Activated T-helper 9 cell treated with anti-CD3 and anti-CD28 coated beads, Interleukin-2, amount 50 U/mL, for 16 hours (primary cell): ENCODE data around the gene VASN.

Source experiments
- DNase-seq: peaks from one replicate; pipeline ENCODE4 v3.0.0-alpha.2; 2020; ENCODE audit warnings: low read depth

The VASN gene

GRCh38 chr16:4372578-4373355, 1.1 kb downstream of the VASN start:
- no peak for DNase-seq

GRCh38 chr16:4373356-4373908, 1.8 kb downstream of the VASN start:
- DNase-seq, result no peak

GRCh38 chr16:4373909-4374742, 2.5 kb downstream of the VASN start:
- no peak for DNase-seq

GRCh38 chr16:4375717-4376116, 4.1 kb downstream of the VASN start:
- DNase-seq, result no peak

DNA sequence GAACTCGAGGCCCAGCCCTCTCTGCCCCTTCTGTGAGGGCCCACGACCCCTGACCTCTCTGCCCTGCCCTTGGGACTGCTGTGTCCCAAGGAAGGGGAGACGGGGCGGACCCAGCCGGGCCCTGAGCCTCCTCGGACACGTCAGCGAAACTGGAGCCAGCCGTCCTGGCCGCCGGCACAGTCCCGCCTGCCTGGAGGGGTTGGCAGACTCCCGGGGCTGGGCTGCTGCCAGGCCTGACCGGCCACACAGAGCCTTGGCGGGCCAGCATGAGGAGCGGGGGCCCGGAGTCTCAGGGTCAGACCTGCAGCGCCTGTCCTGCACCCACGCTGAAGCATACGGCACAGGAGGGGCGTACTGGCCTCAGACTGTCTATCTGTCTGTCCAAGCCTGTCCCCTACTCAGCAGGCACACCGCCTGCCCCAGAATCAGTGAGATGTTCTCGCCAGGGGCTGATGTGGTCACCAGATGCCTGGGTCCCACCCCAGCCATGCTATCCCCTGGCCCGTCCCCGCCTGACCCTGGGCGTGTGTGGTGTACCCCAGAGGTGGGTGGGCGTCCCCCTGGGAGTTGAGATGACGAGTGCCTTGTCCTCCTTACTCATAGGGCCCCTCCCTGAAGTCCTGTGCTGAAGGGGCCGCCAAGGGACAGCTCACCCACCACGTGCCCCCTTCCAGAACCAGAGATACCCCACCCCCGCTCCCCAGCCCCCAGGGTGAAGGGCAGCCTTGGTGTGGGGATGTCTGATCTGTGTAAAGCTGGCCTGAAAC, 4.7 kb downstream of the VASN start:
- DNase-seq, result no peak

- DNase-seq, result no peak
Measured at GRCh38 chr16:4376893-4377572, 5.4 kb downstream of the VASN start.

DNA sequence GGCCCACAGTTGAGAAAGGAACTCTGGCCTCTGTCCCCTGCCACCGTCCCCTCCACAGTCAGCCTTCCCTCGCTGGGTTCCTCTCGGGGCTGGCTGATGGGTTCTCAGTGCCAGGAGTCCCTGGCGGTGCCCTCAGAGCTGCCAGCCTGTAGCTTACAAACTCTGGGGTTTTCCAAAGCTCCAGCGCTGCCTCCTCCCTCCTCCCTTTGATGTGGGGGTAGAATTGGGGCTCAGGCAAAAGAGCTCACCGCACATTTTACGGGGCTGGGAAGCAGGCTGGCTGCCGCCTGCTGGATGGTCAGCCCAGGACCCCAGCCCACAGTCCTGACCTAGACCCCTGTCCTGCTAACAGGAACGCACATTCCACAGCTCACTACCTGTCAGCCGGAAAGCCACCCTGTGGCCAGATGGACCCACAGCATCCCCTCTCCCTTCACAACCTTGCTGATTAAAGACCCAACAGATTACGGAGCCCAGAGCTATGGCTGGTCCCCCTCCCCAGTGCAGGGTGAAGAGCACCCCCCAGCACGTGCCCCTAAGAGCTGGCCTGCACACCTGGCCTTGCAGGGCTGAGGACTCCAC, 6.0 kb downstream of the VASN start:
- no peak for DNase-seq

GRCh38 chr16:4378161-4378666, 6.6 kb downstream of the VASN start:
- DNase-seq, result no peak

- DNase-seq, result no peak
Measured at GRCh38 chr16:4378999-4379690, 7.5 kb downstream of the VASN start.

DNA sequence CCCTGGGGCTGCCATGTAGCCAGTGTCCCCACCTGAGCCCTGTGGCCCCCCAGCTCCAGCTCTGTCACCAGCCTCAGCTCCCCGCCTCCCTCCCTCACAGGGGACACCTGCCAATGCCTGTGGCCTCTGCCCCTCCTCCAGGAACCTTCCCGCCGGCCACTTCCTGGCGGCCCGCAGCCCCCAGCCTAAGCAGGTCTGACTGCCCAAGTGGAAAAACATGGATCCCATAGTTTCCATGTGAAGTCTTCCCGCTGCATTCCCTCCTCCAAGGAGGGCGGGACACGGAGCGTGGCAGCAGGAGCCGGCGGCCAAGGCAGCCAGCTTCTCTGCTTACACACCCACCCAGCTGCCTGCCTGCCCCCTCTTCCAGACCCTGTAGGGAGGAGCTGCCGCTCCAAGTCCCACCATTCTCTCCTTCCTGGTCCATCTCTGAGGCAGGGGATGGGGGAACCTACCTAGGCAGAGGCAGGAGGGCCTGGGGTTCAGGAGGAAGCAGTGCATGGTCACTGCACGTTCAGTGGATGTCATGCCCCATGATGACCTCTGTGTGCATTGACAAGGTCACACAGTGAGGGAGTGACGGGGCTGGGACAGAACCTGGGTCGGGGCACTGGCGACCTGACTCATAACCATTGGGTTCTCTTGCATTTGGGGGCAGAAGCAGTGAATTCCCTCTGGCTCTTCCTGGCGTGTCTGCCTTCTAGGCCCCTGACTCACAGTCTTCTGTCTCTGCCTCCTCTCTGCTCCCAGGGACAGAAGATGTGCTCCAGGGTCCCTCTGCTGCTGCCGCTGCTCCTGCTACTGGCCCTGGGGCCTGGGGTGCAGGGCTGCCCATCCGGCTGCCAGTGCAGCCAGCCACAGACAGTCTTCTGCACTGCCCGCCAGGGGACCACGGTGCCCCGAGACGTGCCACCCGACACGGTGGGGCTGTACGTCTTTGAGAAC, 8.7 kb downstream of the VASN start:
- no peak for DNase-seq

DNA sequence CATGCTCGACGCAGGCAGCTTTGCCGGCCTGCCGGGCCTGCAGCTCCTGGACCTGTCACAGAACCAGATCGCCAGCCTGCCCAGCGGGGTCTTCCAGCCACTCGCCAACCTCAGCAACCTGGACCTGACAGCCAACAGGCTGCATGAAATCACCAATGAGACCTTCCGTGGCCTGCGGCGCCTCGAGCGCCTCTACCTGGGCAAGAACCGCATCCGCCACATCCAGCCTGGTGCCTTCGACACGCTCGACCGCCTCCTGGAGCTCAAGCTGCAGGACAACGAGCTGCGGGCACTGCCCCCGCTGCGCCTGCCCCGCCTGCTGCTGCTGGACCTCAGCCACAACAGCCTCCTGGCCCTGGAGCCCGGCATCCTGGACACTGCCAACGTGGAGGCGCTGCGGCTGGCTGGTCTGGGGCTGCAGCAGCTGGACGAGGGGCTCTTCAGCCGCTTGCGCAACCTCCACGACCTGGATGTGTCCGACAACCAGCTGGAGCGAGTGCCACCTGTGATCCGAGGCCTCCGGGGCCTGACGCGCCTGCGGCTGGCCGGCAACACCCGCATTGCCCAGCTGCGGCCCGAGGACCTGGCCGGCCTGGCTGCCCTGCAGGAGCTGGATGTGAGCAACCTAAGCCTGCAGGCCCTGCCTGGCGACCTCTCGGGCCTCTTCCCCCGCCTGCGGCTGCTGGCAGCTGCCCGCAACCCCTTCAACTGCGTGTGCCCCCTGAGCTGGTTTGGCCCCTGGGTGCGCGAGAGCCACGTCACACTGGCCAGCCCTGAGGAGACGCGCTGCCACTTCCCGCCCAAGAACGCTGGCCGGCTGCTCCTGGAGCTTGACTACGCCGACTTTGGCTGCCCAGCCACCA, 9.7 kb downstream of the VASN start:
- DNase-seq, result no peak

GRCh38 chr16:4381935-4382794, 10.5 kb downstream of the VASN start:
- no peak for DNase-seq

GRCh38 chr16:4382795-4383357, 11.2 kb downstream of the VASN start:
- DNase-seq, result no peak

DNA sequence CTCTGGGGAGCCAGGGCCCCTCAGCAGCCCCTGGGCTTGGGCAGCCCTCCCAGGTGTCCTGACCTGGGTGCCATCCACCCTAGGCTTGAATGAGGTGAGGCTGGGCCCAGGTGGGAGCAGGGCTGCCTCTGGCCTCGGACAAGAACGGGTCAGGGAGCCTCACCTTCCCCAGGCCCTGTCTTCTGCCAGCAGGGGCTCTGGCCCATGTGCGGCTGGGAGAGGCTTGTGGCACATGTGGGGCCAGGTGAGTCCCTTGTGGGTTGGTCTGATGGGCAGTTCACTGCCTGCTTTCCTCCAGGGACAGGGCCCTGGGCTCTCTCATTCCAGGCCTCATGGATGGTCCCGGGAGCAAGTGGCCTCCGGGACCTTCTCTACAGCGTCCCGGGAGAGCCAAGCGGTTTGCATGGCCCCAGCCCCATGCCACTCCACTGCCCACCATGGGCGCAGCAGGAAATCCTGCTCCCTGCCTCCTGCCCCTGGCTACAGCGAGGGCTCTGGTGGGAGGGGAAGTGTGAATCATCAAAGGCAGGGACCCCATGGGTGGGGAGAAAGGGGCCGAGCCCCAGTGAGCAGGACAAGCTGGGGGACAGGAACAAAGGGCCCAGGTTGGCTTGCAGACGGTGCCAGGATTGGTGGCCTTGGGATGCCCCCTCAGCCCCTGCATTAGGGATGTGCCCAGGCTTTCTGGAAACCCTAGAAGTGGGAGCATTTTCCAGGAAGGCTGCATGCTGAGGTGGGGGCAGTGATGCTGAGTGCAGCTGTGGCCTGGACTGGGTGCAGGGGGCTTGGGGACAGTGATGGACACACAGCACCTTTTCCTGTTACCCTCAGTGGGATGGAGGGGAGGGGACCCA, 12.2 kb downstream of the VASN start:
- DNase-seq, result no peak

DNA sequence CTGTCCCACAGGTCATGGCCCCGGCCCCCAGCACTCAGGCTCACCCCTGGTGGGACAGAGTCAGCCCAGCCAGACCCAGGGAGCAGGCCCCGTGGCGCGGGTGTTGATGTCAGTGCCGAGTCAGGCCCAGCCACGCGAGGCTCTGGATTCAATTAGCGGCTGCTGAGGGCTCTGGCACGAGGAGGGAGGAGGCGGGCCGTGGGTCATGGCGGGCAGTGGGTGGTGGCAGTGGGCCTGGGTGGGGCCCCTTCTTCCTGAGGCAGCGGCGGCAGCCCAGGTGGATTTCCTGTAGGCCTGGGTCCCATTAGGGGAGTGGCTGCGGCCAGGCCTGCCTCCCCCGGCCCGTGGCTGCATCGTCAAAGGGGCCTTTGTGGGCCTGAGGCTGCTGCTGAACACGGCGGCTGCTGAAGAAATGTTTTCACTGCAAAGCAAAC, 12.9 kb downstream of the VASN start:
- no peak for DNase-seq
